Right atrium auricular region (tissue), 2 donors: ENCODE measurements around the gene PIK3R1. TPM values are rescaled to one million over a fixed set of nuclear protein-coding genes. Genes with fewer than 3 reads are reported as not detected.

ENCODE experiments used
- DNase-seq: peaks from one replicate; pipeline ENCODE4 v3.0.0-alpha.2; 2019; ENCODE audit warnings: low spot score
- H3K27ac ChIP-seq, 2 donors: fragments of 200-600 bp; sonication (generic); 1 replicate in 1 of 2; 2 replicates in 1 of 2; pipeline ENCODE4 v1.5.1; 2016 to 2019
- H3K27me3 ChIP-seq, 2 donors: fragments of 200-600 bp; sonication (generic); one replicate each; pipeline versions ENCODE4 v1.5.1 to v1.6.0; 2017 to 2019
- H3K36me3 ChIP-seq: fragments of 200-600 bp; sonication (generic); one replicate; pipeline ENCODE4 v1.5.1; 2016
- H3K4me1 ChIP-seq, 2 donors: fragments of 200-600 bp; sonication (generic); one replicate each; pipeline versions ENCODE4 v1.5.1 to v1.6.0; 2017 to 2019
- H3K4me3 ChIP-seq, 2 donors: fragments of 200-600 bp; sonication (generic); 1 replicate in 1 of 2; 2 replicates in 1 of 2; pipeline ENCODE4 v1.5.1; 2017 to 2019; ENCODE audit warnings: mild to moderate bottlenecking in 1 of 2, moderate library complexity in 1 of 2
- H3K9me3 ChIP-seq, 2 donors: fragments of 200-600 bp; sonication (generic); one replicate each; pipeline ENCODE4 v1.5.1; 2019
- total RNA-seq, 2 donors: library from RNA; depleted of rRNA; stranded (reverse); fragments of >200 nt; gene quantifications; one replicate each; pipeline ENCODE4 v1.1.0, GENCODE V29; 2016
- TF ChIP-seq, protein P1 (sequence below), 2 donors: fragments of 200-600 bp; sonication (generic); IDR thresholded peaks; one replicate each; pipeline ENCODE4 v1.5.1; 2019; ENCODE audit warnings: antibody characterized with exemption in 2 of 2

PIK3R1 gene
- total RNA-seq, 2 donors from 2014 or later, result 87.0 to 91.1 TPM

DNA sequence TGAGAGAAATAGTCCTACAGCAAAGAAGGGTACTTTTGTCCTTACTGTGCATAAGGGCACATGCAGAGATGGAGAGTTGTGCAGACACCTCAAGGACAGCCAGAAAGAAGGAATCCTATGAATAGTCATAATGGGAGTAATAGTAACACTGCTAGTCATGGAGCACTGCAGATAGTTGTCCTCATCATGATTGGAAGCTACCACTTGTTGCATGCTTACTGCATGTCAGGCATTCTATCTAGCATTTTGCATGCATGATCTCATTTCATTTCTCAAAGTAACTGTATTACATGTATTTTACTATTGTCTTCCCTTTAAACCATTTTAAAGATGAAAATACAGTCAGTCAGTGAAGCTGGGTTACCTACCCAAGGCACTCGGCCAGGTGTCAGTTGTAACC is 81.3 kb downstream of the PIK3R1 start:
- DNase-seq, result no peak
- Histone ChIP-seq H3K27me3 (no peaks in the 10 kb centered on the region), H3K27ac (no peak overlapping the region), H3K36me3 (peaks cover 76% of the 10 kb centered on the region), H3K9me3 (no peaks in the 10 kb centered on the region), H3K4me3 (no peak overlapping the region), H3K4me1 (peaks cover 0 to 18% of the 10 kb centered on the region in 2 donors)
- TF ChIP-seq, protein P1, sequence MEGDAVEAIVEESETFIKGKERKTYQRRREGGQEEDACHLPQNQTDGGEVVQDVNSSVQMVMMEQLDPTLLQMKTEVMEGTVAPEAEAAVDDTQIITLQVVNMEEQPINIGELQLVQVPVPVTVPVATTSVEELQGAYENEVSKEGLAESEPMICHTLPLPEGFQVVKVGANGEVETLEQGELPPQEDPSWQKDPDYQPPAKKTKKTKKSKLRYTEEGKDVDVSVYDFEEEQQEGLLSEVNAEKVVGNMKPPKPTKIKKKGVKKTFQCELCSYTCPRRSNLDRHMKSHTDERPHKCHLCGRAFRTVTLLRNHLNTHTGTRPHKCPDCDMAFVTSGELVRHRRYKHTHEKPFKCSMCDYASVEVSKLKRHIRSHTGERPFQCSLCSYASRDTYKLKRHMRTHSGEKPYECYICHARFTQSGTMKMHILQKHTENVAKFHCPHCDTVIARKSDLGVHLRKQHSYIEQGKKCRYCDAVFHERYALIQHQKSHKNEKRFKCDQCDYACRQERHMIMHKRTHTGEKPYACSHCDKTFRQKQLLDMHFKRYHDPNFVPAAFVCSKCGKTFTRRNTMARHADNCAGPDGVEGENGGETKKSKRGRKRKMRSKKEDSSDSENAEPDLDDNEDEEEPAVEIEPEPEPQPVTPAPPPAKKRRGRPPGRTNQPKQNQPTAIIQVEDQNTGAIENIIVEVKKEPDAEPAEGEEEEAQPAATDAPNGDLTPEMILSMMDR (IDR thresholded peaks at IDR 0.05), result no peak

DNA sequence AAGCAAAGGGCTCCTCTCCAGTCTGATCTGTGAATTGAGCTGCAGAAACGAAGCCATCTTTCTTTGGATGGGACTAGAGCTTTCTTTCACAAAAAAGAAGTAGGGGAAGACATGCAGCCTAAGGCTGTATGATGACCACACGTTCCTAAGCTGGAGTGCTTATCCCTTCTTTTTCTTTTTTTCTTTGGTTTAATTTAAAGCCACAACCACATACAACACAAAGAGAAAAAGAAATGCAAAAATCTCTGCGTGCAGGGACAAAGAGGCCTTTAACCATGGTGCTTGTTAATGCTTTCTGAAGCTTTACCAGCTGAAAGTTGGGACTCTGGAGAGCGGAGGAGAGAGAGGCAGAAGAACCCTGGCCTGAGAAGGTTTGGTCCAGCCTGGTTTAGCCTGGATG is 82.1 kb downstream of the PIK3R1 start:
- H3K27ac ChIP-seq, result no peak overlapping the region
- H3K27me3 ChIP-seq, result no peaks in the 10 kb centered on the region
- no peaks in the 10 kb centered on the region for H3K9me3 ChIP-seq
- DNase-seq, result no peak
- TF ChIP-seq, protein P1 (IDR thresholded peaks at IDR 0.05), result no peak
- peaks cover 78% of the 10 kb centered on the region for H3K36me3 ChIP-seq
- H3K4me1 ChIP-seq, result peaks cover 0 to 10% of the 10 kb centered on the region in 2 donors
- H3K4me3 ChIP-seq, result no peak overlapping the region

DNA sequence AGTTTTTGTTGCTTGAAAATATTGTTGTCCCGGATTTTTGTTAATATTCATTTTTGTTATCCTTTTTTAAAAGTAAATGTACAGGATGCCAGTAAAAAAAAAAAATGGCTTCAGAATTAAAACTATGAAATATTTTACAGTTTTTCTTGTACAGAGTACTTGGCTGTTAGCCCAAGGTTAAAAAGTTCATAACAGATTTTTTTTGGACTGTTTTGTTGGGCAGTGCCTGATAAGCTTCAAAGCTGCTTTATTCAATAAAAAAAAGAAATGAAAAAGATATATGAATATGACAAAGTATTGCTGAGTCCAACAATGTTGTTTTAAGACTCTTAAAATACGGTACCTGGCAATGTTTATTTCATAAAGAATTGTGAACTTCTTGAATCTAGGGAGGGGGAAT is 82.9 kb downstream of the PIK3R1 start:
- no peak for DNase-seq
- TF ChIP-seq, protein P1 (IDR thresholded peaks at IDR 0.05), result no peak
- Histone ChIP-seq H3K27me3 (no peaks in the 10 kb centered on the region), H3K4me1 (peaks cover 0 to 6% of the 10 kb centered on the region in 2 donors), H3K9me3 (no peaks in the 10 kb centered on the region), H3K36me3 (peaks cover 69% of the 10 kb centered on the region), H3K27ac (no peak overlapping the region), H3K4me3 (no peak overlapping the region)

DNA sequence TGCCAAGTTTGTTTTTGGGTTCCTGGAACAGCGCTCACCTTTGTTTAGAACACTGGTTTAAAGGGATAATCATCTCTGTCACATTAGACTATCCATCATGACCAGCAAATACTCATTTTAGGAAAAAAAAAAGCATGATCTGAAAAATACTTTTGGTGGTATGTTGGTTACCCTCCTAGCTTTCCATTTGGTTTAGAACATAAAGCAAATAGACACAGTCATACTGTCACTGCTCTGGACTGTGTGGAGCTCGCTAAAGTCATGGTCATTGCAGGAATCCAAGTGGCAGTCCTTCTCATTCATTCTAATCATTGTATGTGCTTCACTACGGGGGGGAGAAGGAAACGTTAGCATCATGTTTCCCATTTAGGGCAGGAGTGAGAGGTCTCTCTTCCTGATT is 83.5 kb downstream of the PIK3R1 start:
- no peak for DNase-seq
- Histone ChIP-seq H3K27me3 (no peaks in the 10 kb centered on the region), H3K9me3 (no peaks in the 10 kb centered on the region), H3K36me3 (peaks cover 63% of the 10 kb centered on the region), H3K27ac (no peak overlapping the region), H3K4me3 (no peak overlapping the region), H3K4me1 (peaks cover 0 to 12% of the 10 kb centered on the region in 2 donors)
- TF ChIP-seq, protein P1 (IDR thresholded peaks at IDR 0.05), result no peak

DNA sequence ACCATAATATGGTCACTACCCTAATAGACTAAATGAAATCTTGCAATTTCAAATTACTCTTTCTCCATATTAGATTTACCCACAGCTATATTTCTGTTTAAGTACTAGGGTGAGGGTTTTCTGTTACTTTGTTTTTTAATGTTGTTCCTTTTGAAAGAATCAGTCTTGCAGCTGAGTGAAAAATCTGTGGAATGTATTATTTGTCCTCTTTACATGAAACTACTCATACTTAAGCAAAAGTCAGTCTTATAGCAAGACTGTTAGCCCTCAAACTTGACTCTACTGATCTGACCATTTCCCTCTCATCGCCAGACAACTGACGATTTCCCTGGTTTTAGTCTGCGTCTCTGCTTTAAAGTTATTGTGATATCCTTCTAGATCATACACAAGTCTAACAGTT is 84.0 kb downstream of the PIK3R1 start:
- no peak overlapping the region for H3K4me3 ChIP-seq
- TF ChIP-seq, protein P1 (IDR thresholded peaks at IDR 0.05), result no peak
- H3K27ac ChIP-seq, result no peak overlapping the region
- H3K36me3 ChIP-seq, result peaks cover 58% of the 10 kb centered on the region
- H3K4me1 ChIP-seq, result peaks cover 0 to 12% of the 10 kb centered on the region in 2 donors
- no peaks in the 10 kb centered on the region for H3K9me3 ChIP-seq
- H3K27me3 ChIP-seq, result no peaks in the 10 kb centered on the region
- no peak for DNase-seq

DNA sequence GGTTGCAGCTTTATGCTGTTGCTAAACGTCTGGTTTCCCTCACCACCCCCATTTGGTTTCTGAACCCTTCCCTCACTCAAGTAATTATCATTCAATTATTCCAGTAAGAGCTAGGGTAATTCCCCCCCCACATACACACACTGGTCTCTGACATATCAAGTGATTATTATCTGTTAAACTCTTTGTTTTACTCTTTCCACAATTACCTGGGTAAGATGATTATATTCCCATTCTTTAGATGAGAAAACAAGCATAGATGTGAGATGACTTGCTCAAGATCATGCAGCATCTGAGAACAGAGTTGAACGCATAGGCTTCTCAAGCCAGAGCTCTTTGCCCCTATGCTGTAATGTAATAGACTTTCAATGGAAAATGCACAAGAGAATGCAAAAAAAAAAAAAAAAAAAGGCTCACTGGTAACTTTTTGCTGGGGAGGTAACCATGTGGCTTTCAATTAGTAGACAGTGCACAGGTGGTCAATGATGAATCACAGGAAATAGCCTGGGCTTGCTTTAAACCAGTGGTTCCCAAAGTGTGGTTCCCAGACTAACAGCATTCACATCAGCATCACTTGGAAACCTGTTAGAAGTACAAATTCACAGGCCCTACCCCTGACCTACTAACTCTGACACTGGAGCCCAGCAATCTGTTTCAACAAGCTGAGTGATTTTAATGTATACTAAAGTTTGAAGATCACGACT is 87.6 kb downstream of the PIK3R1 start:
- H3K4me3 ChIP-seq, result no peak overlapping the region

More for the DNA sequence above, 87.6 kb downstream of the PIK3R1 start:
- TF ChIP-seq, protein P1 (IDR thresholded peaks at IDR 0.05), result no peak
- Histone ChIP-seq H3K36me3 (peaks cover 22% of the 10 kb centered on the region), H3K27me3 (no peaks in the 10 kb centered on the region), H3K27ac (peak overlapping the region in 1 of 2 donors; percentile 61), H3K9me3 (no peaks in the 10 kb centered on the region), H3K4me1 (peaks cover 0 to 12% of the 10 kb centered on the region in 2 donors)
- no peak for DNase-seq
